ENCODE data around the gene SRPX. TPM values are rescaled to one million over a fixed set of nuclear protein-coding genes. Genes with fewer than 3 reads are reported as not detected.
A peak's percentile ranks its signal among the peaks of the same experiment; 100 is the strongest.

Gene SRPX
- polyA plus RNA-seq, 1 of the 3 experiments (the other 2 are of a cell fraction): 124 TPM

DNA sequence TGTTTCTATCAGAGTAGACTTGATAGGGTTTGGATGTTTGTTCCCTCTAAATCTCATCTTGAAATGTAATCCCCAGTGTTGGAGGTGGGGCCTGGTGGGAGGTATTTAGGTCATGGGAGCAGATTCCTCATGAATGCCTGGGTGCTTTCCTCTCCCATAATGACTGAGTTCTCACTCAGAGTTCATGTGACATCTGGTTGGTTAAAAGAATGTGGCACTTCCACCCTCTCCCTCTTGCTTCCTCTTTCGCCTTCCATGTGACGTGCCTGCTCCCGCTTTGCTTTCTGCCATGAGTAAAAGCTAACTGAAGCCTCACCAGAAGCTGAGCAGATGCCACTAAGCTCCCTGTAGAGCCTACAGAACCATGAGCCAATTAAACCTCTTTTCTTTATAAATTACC, 47.3 kb upstream of the SRPX start (continued):
- TF ChIP-seq, protein P1, sequence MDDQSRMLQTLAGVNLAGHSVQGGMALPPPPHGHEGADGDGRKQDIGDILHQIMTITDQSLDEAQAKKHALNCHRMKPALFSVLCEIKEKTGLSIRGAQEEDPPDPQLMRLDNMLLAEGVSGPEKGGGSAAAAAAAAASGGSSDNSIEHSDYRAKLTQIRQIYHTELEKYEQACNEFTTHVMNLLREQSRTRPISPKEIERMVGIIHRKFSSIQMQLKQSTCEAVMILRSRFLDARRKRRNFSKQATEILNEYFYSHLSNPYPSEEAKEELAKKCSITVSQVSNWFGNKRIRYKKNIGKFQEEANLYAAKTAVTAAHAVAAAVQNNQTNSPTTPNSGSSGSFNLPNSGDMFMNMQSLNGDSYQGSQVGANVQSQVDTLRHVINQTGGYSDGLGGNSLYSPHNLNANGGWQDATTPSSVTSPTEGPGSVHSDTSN (IDR thresholded peaks at IDR 0.05): no peak
- TF ChIP-seq, protein P2, sequence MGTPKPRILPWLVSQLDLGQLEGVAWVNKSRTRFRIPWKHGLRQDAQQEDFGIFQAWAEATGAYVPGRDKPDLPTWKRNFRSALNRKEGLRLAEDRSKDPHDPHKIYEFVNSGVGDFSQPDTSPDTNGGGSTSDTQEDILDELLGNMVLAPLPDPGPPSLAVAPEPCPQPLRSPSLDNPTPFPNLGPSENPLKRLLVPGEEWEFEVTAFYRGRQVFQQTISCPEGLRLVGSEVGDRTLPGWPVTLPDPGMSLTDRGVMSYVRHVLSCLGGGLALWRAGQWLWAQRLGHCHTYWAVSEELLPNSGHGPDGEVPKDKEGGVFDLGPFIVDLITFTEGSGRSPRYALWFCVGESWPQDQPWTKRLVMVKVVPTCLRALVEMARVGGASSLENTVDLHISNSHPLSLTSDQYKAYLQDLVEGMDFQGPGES (IDR thresholded peaks at IDR 0.05; ENCODE audit: low read depth, low read length): no peak
- TF ChIP-seq, protein P3, sequence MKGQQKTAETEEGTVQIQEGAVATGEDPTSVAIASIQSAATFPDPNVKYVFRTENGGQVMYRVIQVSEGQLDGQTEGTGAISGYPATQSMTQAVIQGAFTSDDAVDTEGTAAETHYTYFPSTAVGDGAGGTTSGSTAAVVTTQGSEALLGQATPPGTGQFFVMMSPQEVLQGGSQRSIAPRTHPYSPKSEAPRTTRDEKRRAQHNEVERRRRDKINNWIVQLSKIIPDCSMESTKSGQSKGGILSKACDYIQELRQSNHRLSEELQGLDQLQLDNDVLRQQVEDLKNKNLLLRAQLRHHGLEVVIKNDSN (IDR thresholded peaks at IDR 0.05; ENCODE audit: borderline replicate concordance, low read depth): no peak
- TF ChIP-seq, protein P4, sequence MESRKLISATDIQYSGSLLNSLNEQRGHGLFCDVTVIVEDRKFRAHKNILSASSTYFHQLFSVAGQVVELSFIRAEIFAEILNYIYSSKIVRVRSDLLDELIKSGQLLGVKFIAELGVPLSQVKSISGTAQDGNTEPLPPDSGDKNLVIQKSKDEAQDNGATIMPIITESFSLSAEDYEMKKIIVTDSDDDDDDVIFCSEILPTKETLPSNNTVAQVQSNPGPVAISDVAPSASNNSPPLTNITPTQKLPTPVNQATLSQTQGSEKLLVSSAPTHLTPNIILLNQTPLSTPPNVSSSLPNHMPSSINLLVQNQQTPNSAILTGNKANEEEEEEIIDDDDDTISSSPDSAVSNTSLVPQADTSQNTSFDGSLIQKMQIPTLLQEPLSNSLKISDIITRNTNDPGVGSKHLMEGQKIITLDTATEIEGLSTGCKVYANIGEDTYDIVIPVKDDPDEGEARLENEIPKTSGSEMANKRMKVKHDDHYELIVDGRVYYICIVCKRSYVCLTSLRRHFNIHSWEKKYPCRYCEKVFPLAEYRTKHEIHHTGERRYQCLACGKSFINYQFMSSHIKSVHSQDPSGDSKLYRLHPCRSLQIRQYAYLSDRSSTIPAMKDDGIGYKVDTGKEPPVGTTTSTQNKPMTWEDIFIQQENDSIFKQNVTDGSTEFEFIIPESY (IDR thresholded peaks at IDR 0.05; ENCODE audit: borderline replicate concordance, low read depth): no peak
- TF ChIP-seq, protein P5, sequence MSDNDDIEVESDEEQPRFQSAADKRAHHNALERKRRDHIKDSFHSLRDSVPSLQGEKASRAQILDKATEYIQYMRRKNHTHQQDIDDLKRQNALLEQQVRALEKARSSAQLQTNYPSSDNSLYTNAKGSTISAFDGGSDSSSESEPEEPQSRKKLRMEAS (IDR thresholded peaks at IDR 0.05; ENCODE audit: low read depth): no peak
- no peak for TF ChIP-seq EP300 (IDR thresholded peaks at IDR 0.05; ENCODE audit: borderline replicate concordance in 1 of 2, low read depth in 1 of 2, low read length in 1 of 2)

DNA sequence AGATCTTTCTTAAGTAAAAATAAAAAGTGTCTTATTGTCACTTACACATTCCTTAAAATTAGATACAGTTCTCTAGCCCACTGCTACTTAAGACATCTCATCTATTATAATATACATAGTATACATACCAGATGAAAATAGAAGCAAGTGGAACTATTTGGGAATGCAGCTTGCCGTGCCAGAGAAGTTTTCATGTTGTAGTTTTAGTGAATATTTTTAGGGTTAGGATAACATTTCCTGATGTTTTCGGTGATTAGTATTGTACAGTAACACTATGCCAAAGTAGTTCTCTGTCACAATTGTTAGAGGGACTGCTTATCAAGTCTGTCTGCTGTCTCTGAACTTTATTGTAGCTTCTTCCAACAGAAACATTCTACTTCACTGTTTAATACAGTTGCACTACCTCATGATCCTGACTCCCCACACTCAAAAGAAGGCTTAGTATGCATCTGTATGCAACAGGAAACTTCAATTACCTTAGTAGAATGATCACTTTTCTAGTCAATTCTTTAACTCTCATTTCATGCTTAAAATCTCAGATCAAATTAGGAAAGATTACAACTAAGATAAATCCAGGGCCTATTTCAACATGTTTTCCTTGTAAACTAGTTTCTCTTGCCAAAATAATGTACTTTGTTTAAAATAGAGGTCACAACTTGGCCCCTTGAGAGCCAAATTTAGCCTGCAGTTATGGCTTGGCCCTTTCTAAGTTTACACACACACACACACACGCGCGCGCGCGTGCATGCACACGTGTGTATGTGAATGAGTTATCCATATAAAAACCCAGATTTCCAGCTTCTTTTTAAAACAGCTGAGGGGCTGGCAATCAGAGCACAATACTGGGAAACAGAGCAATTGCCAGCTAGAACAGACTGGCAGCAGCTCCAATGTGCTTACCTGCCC, 42.3 kb upstream of the SRPX start:
- no peak for DNase-seq
- 80% methylated on average over 9 of the region's 9 CpGs for WGBS (ENCODE audit: low lambda C conversion rate)
- TF ChIP-seq, protein P5 (IDR thresholded peaks at IDR 0.05; ENCODE audit: low read depth): no peak
- 0 out of 2 replicates have a peak, but pooled peaks have one; percentile 3 for TF ChIP-seq TCF12 (IDR thresholded peaks at IDR 0.05)
- no peak for TF ChIP-seq FOXJ3 (CRISPR knock-in tag; IDR thresholded peaks at IDR 0.05)
- Histone ChIP-seq H2AFZ (ENCODE audit: low read depth) (no peak overlapping the region), H3K36me3 (replicated peaks in 1 of 2; ENCODE audit: control insufficient read depth in 1 of 2, insufficient read depth in 2 of 2, low read length in 1 of 2) (no peaks in the 10 kb centered on the region), H3K9me2 (no peaks in the 10 kb centered on the region), H3K27me3 (ENCODE audit: insufficient read depth) (no peaks in the 10 kb centered on the region; the same call in 1 of the 2 replicates), H3K4me2 (no peak overlapping the region), H3K27ac (ENCODE audit: low read depth in 2 of 2, low read length in 1 of 2) (no peak overlapping the region; a peak in 1 of 4 replicates), H3K9ac (no peak overlapping the region), H3K9me3 (no peaks in the 10 kb centered on the region), H3K4me3 (ENCODE audit: low read depth in 2 of 2, low read length in 1 of 2) (no peak overlapping the region), H3K79me2 (ENCODE audit: insufficient read depth) (no peaks in the 10 kb centered on the region), H4K20me1 (ENCODE audit: insufficient read depth) (no peaks in the 10 kb centered on the region), H3K4me1 (ENCODE audit: control insufficient read depth in 1 of 2, insufficient read depth in 2 of 2, low read depth in 1 of 2, low read length in 1 of 2) (no peaks in the 10 kb centered on the region), H3F3A (replicated peaks; ENCODE audit: insufficient read depth) (no peaks in the 10 kb centered on the region)
- POLR2A ChIA-PET: no interaction called here
- CTCF ChIA-PET: interaction anchor here (0.7 to 1.4 kb wide), 2 partner anchors 14 to 19 kb away, joined by 3 read pairs; no protein-coding TSS in a partner anchor
